ENCODE data around the gene ARID4B.

ARID4B gene

DNA sequence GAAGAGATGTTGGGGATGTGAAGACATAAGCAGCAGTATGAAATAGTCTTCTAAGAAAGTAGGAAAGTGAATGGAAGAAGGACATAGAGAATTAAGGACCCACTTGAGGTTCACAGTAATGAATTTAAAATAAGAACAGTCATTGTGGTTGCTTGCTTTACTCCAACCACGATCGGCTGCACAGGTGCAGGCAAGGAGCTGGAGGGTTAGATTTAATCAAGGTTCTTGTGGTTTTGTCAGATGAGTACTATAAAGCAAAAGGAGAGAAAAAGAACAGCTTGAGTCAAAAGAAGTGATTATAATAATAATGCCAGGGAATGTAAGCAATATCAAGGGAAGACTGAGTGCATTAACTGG lies 120.8 kb downstream of the ARID4B start:
- Histone ChIP-seq H3F3A (ENCODE audit: low read depth) (no peaks in the 10 kb centered on the region), H3K27me3 (ENCODE audit: insufficient read depth, low read length, poor library complexity, severe bottlenecking) (no peaks in the 10 kb centered on the region), H3K9ac (ENCODE audit: low read depth, low read length, poor library complexity, severe bottlenecking) (no peak overlapping the region), H3K36me3 (ENCODE audit: insufficient read depth, low read length) (peaks cover 24% of the 10 kb centered on the region), H3K4me3 (ENCODE audit: low read length, poor library complexity, severe bottlenecking) (peak overlapping the region; percentile 22), H3K4me2 (ENCODE audit: low read depth, low read length, poor library complexity, severe bottlenecking) (peak overlapping the region; percentile 44), H3K4me1 (ENCODE audit: insufficient read depth, low read length, poor library complexity, severe bottlenecking) (peaks cover 8% of the 10 kb centered on the region), H3K9me3 (ENCODE audit: insufficient read depth, low read depth, low read length) (no peaks in the 10 kb centered on the region), H4K20me1 (ENCODE audit: insufficient read depth, low read length, poor library complexity, severe bottlenecking) (peaks cover 9% of the 10 kb centered on the region), H3K79me2 (ENCODE audit: insufficient read depth, low read length) (no peaks in the 10 kb centered on the region), H2AFZ (ENCODE audit: low read length) (no peak overlapping the region), H3K9me2 (replicated peaks; ENCODE audit: low read depth, low read length) (no peaks in the 10 kb centered on the region)
- TF ChIP-seq EZH2phosphoT487 (IDR thresholded peaks at IDR 0.05; ENCODE audit: borderline replicate concordance): peak; percentile 15; the same call in 1 of the 2 replicates
- TF ChIP-seq, protein P1, sequence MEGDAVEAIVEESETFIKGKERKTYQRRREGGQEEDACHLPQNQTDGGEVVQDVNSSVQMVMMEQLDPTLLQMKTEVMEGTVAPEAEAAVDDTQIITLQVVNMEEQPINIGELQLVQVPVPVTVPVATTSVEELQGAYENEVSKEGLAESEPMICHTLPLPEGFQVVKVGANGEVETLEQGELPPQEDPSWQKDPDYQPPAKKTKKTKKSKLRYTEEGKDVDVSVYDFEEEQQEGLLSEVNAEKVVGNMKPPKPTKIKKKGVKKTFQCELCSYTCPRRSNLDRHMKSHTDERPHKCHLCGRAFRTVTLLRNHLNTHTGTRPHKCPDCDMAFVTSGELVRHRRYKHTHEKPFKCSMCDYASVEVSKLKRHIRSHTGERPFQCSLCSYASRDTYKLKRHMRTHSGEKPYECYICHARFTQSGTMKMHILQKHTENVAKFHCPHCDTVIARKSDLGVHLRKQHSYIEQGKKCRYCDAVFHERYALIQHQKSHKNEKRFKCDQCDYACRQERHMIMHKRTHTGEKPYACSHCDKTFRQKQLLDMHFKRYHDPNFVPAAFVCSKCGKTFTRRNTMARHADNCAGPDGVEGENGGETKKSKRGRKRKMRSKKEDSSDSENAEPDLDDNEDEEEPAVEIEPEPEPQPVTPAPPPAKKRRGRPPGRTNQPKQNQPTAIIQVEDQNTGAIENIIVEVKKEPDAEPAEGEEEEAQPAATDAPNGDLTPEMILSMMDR (conservative IDR thresholded peaks at IDR 0.05; ENCODE audit: low read length): no peak

DNA sequence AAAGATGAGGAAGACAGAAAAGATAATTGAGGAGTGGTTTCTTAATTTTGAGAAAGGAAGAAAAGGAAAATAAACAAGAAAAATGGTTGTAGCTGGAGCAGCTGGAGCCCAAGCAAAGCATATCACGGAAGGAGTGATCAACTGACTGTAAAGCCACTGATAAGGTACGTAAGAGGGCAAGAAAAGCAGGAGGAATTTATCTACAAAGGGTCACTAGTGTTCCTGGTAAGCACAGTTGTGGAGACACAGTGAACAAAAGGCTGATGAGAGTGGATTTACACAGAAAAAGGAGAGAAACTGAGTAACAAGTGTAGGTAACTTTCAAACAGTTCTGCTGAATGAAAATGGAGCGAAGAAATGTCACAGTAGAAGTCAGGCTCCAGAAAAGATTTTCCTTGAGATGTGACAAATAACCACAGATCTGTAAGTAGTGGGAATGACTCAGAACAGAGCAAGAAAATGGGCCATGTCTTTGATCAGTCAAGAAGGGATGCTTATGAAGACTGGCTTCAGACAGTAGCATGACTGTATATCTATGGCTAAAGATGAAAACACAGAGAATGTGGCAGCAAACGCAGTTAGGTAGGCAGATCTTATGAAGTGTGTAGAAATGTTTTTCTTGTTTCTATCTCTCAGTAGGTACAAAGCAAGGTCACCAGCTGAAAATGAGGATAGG lies 121.3 kb downstream of the ARID4B start:
- Histone ChIP-seq H3K27me3 (ENCODE audit: insufficient read depth, low read length, poor library complexity, severe bottlenecking) (no peaks in the 10 kb centered on the region), H3K9me3 (ENCODE audit: insufficient read depth, low read depth, low read length) (no peaks in the 10 kb centered on the region), H3F3A (ENCODE audit: low read depth) (no peaks in the 10 kb centered on the region), H3K4me3 (ENCODE audit: low read length, poor library complexity, severe bottlenecking) (peak overlapping the region; percentile 22), H3K36me3 (ENCODE audit: insufficient read depth, low read length) (peaks cover 19% of the 10 kb centered on the region), H3K79me2 (ENCODE audit: insufficient read depth, low read length) (no peaks in the 10 kb centered on the region), H3K4me1 (ENCODE audit: insufficient read depth, low read length, poor library complexity, severe bottlenecking) (peaks cover 8% of the 10 kb centered on the region), H2AFZ (ENCODE audit: low read length) (no peak overlapping the region), H4K20me1 (ENCODE audit: insufficient read depth, low read length, poor library complexity, severe bottlenecking) (peaks cover 9% of the 10 kb centered on the region), H3K9me2 (replicated peaks; ENCODE audit: low read depth, low read length) (no peaks in the 10 kb centered on the region), H3K9ac (ENCODE audit: low read depth, low read length, poor library complexity, severe bottlenecking) (no peak overlapping the region), H3K4me2 (ENCODE audit: low read depth, low read length, poor library complexity, severe bottlenecking) (peak overlapping the region; percentile 44)
- TF ChIP-seq, protein P1 (conservative IDR thresholded peaks at IDR 0.05; ENCODE audit: low read length): no peak
- TF ChIP-seq EZH2phosphoT487 (IDR thresholded peaks at IDR 0.05; ENCODE audit: borderline replicate concordance): no peak

DNA sequence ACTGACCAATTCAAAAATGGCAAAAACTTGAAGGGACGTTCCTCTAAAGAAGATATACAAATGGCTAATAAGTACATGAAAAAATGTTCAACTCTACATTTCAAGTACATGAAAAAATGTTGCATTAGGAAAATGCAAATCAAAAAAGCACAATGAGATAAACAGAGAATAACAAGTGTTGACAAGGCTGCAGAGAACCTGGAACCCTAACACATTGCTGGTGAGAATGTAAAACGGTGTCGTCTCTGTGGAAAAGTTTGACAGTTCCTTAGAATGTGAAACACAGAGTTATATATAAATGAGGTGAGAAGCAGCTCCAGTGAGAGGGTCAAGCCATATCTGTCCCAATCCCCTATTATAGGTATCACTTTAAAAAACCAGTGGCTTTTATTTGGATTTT lies 122.3 kb downstream of the ARID4B start:
- no peaks in the 10 kb centered on the region for H3K27me3 ChIP-seq (ENCODE audit: insufficient read depth, low read length, poor library complexity, severe bottlenecking)
- H3K4me2 ChIP-seq (ENCODE audit: low read depth, low read length, poor library complexity, severe bottlenecking): no peak overlapping the region
- no peak overlapping the region for H3K4me3 ChIP-seq (ENCODE audit: low read length, poor library complexity, severe bottlenecking)

More for the DNA sequence above, 122.3 kb downstream of the ARID4B start:
- H3K9ac ChIP-seq (ENCODE audit: low read depth, low read length, poor library complexity, severe bottlenecking): no peak overlapping the region
- no peak overlapping the region for H2AFZ ChIP-seq (ENCODE audit: low read length)
- TF ChIP-seq EZH2phosphoT487 (IDR thresholded peaks at IDR 0.05; ENCODE audit: borderline replicate concordance): no peak
- TF ChIP-seq, protein P1 (conservative IDR thresholded peaks at IDR 0.05; ENCODE audit: low read length): no peak
- H3K79me2 ChIP-seq (ENCODE audit: insufficient read depth, low read length): no peaks in the 10 kb centered on the region
- H3K36me3 ChIP-seq (ENCODE audit: insufficient read depth, low read length): peaks cover 15% of the 10 kb centered on the region
- H3F3A ChIP-seq (ENCODE audit: low read depth): no peaks in the 10 kb centered on the region
- H3K9me3 ChIP-seq (ENCODE audit: insufficient read depth, low read depth, low read length): no peaks in the 10 kb centered on the region
- peaks cover 8% of the 10 kb centered on the region for H3K4me1 ChIP-seq (ENCODE audit: insufficient read depth, low read length, poor library complexity, severe bottlenecking)
- peaks cover 9% of the 10 kb centered on the region for H4K20me1 ChIP-seq (ENCODE audit: insufficient read depth, low read length, poor library complexity, severe bottlenecking)
- H3K9me2 ChIP-seq (replicated peaks; ENCODE audit: low read depth, low read length): no peaks in the 10 kb centered on the region

Data from Loucy (cell line).